Measurements from ENCODE around the gene WDR59. TPM values are rescaled to one million over a fixed set of nuclear protein-coding genes. Genes with fewer than 3 reads are reported as not detected.

Gene WDR59
- total and polyA plus RNA-seq, 4 donors = 11.2 to 60.1 (median 32.0) TPM

GRCh38 chr16:75007443-75007842 is 22.5 kb upstream of the WDR59 start:
- H3K27ac ChIP-seq (ENCODE audit: low read depth in 1 of 2, low read length in 1 of 2) = no peak overlapping the region
- no peak for DNase-seq
- no peak for ATAC-seq (ENCODE audit: insufficient read depth, low FRiP score)
- no peak overlapping the region for H3K4me3 ChIP-seq
- no peaks in the 10 kb centered on the region for H3K27me3 ChIP-seq (ENCODE audit: control insufficient read depth in 3 of 3, insufficient read depth in 3 of 3, low read length in 2 of 3)
- WGBS, 2 donors = 71 to 79% methylated on average over 1 of the region's 1 CpG
- no peaks in the 10 kb centered on the region for H3K9me3 ChIP-seq (ENCODE audit: control insufficient read depth in 4 of 4, insufficient read depth in 3 of 4, low read length in 3 of 4)
- H3K4me1 ChIP-seq (ENCODE audit: control insufficient read depth in 5 of 5, insufficient read depth in 5 of 5, low read length in 5 of 5) = peaks cover 0 to 26% (median 5%) of the 10 kb centered on the region in 5 donors
- no peak for TF ChIP-seq CTCF (IDR thresholded peaks at IDR 0.05; ENCODE audit: control extremely low read depth, extremely low read depth)
- peaks cover 0 to 5% (median 0%) of the 10 kb centered on the region in 4 donors for H3K36me3 ChIP-seq (ENCODE audit: control insufficient read depth in 4 of 4, insufficient read depth in 4 of 4, low read length in 4 of 4)
- H3K9ac ChIP-seq (ENCODE audit: insufficient read depth in 1 of 2, low read length in 2 of 2) = no peak overlapping the region

GRCh38 chr16:75005697-75006096 is 20.8 kb upstream of the WDR59 start:
- 81 to 85% methylated on average over 4 of the region's 4 CpGs for WGBS, 2 donors
- no peak for DNase-seq
- H3K27me3 ChIP-seq (ENCODE audit: control insufficient read depth in 3 of 3, insufficient read depth in 3 of 3, low read length in 2 of 3) = no peaks in the 10 kb centered on the region

GRCh38 chr16:75004460-75004859 is 19.5 kb upstream of the WDR59 start:
- H3K9me3 ChIP-seq (ENCODE audit: control insufficient read depth in 4 of 4, insufficient read depth in 3 of 4, low read length in 3 of 4) = no peaks in the 10 kb centered on the region
- peaks cover 0 to 5% (median 0%) of the 10 kb centered on the region in 4 donors for H3K36me3 ChIP-seq (ENCODE audit: control insufficient read depth in 4 of 4, insufficient read depth in 4 of 4, low read length in 4 of 4)
- no peak overlapping the region for H3K9ac ChIP-seq (ENCODE audit: insufficient read depth in 1 of 2, low read length in 2 of 2)
- ATAC-seq (ENCODE audit: insufficient read depth, low FRiP score) (no peak), DNase-seq (no peak)
- peaks cover 3 to 26% (median 12%) of the 10 kb centered on the region in 5 donors for H3K4me1 ChIP-seq (ENCODE audit: control insufficient read depth in 5 of 5, insufficient read depth in 5 of 5, low read length in 5 of 5)
- no peaks in the 10 kb centered on the region for H3K27me3 ChIP-seq (ENCODE audit: control insufficient read depth in 3 of 3, insufficient read depth in 3 of 3, low read length in 2 of 3)
- WGBS, 2 donors = 99 to 100% methylated on average over 3 of the region's 3 CpGs
- no peak for TF ChIP-seq CTCF (IDR thresholded peaks at IDR 0.05; ENCODE audit: control extremely low read depth, extremely low read depth)
- peak overlapping the region in 1 of 2 donors; percentile 40 for H3K27ac ChIP-seq (ENCODE audit: low read depth in 1 of 2, low read length in 1 of 2)
- H3K4me3 ChIP-seq = no peak overlapping the region

More at GRCh38 chr16:75005697-75006096, 20.8 kb upstream of the WDR59 start:
- Histone ChIP-seq H3K4me1 (ENCODE audit: control insufficient read depth in 5 of 5, insufficient read depth in 5 of 5, low read length in 5 of 5) (peaks cover 0 to 26% (median 12%) of the 10 kb centered on the region in 5 donors), H3K9me3 (ENCODE audit: control insufficient read depth in 4 of 4, insufficient read depth in 3 of 4, low read length in 3 of 4) (no peaks in the 10 kb centered on the region), H3K9ac (ENCODE audit: insufficient read depth in 1 of 2, low read length in 2 of 2) (no peak overlapping the region), H3K36me3 (ENCODE audit: control insufficient read depth in 4 of 4, insufficient read depth in 4 of 4, low read length in 4 of 4) (peaks cover 0 to 5% (median 0%) of the 10 kb centered on the region in 4 donors), H3K4me3 (no peak overlapping the region), H3K27ac (ENCODE audit: low read depth in 1 of 2, low read length in 1 of 2) (peak overlapping the region in 1 of 2 donors; percentile 39)
- ATAC-seq (ENCODE audit: insufficient read depth, low FRiP score) = no peak
- no peak for TF ChIP-seq CTCF (IDR thresholded peaks at IDR 0.05; ENCODE audit: control extremely low read depth, extremely low read depth)

- no peak for ATAC-seq (ENCODE audit: insufficient read depth, low FRiP score)
- peak overlapping the region in 1 of 2 donors; percentile 27 for H3K27ac ChIP-seq (ENCODE audit: low read depth in 1 of 2, low read length in 1 of 2)
- TF ChIP-seq CTCF (IDR thresholded peaks at IDR 0.05; ENCODE audit: control extremely low read depth, extremely low read depth) = no peak
- H3K4me3 ChIP-seq = no peak overlapping the region
- peaks cover 0 to 5% (median 0%) of the 10 kb centered on the region in 4 donors for H3K36me3 ChIP-seq (ENCODE audit: control insufficient read depth in 4 of 4, insufficient read depth in 4 of 4, low read length in 4 of 4)
- H3K9ac ChIP-seq (ENCODE audit: insufficient read depth in 1 of 2, low read length in 2 of 2) = no peak overlapping the region
- 91 to 94% methylated on average over 5 of the region's 5 CpGs for WGBS, 2 donors
- H3K27me3 ChIP-seq (ENCODE audit: control insufficient read depth in 3 of 3, insufficient read depth in 3 of 3, low read length in 2 of 3) = no peaks in the 10 kb centered on the region
- no peak for DNase-seq
- H3K4me1 ChIP-seq (ENCODE audit: control insufficient read depth in 5 of 5, insufficient read depth in 5 of 5, low read length in 5 of 5) = peaks cover 3 to 26% (median 12%) of the 10 kb centered on the region in 5 donors
- no peaks in the 10 kb centered on the region for H3K9me3 ChIP-seq (ENCODE audit: control insufficient read depth in 4 of 4, insufficient read depth in 3 of 4, low read length in 3 of 4)
Measured at GRCh38 chr16:75003931-75004330, 19.0 kb upstream of the WDR59 start.
